ENCODE measurements around the gene KAT14. TPM values are rescaled to one million over a fixed set of nuclear protein-coding genes. Genes with fewer than 3 reads are reported as not detected.
A peak's percentile ranks its signal among the peaks of the same experiment; 100 is the strongest.
"Not testable (repeated sequence)": the region's sequence is repeated elsewhere in the genome, so short reads cannot be mapped to it uniquely, and the experiment has no call there.

The KAT14 gene
- 11.9 and 15.2 TPM in 2 replicates for total RNA-seq (2014; rRNA removed; shearing (Covaris generic))

- DNase-seq (ENCODE audit: low spot score) = peak; percentile 79
Observed at GRCh38 chr20:18137412-18138265, at the start of gene KAT14, which contains the start of gene PET117. KAT14 (plus strand) TSS chr20:18137863; CDS start chr20:18142661, 4,798 bp downstream. PET117 (plus strand) TSS chr20:18137863; CDS start chr20:18137956, 93 bp downstream.

- not testable (repeated sequence) for DNase-seq (ENCODE audit: low spot score)
Observed at GRCh38 chr20:18088298-18088697, 49.4 kb upstream of the KAT14 start.

GRCh38 chr20:18088841-18089240 lies 48.8 kb upstream of the KAT14 start:
- DNase-seq (ENCODE audit: low spot score) = not testable (repeated sequence)

GRCh38 chr20:18090044-18090443 lies 47.6 kb upstream of the KAT14 start:
- no peak for DNase-seq (ENCODE audit: low spot score)

- no peak for DNase-seq (ENCODE audit: low spot score)
Observed at GRCh38 chr20:18090477-18090876, 47.2 kb upstream of the KAT14 start.

GRCh38 chr20:18091623-18092022 lies 46.0 kb upstream of the KAT14 start:
- DNase-seq (ENCODE audit: low spot score) = no peak

- DNase-seq (ENCODE audit: low spot score) = no peak
Observed at GRCh38 chr20:18092890-18093289, 44.8 kb upstream of the KAT14 start.

GRCh38 chr20:18093388-18093787 lies 44.3 kb upstream of the KAT14 start:
- DNase-seq (ENCODE audit: low spot score) = no peak

GRCh38 chr20:18094191-18094590 lies 43.5 kb upstream of the KAT14 start:
- no peak for DNase-seq (ENCODE audit: low spot score)

GRCh38 chr20:18100569-18100968 lies 37.1 kb upstream of the KAT14 start:
- DNase-seq (ENCODE audit: low spot score) = not testable (repeated sequence)

GRCh38 chr20:18101125-18101810 lies 36.4 kb upstream of the KAT14 start:
- no peak for DNase-seq (ENCODE audit: low spot score)

- DNase-seq (ENCODE audit: low spot score) = no peak
Observed at GRCh38 chr20:18103497-18103896, 34.2 kb upstream of the KAT14 start.

- DNase-seq (ENCODE audit: low spot score) = no peak
Observed at GRCh38 chr20:18108326-18108725, 29.3 kb upstream of the KAT14 start.

GRCh38 chr20:18128574-18128973 lies 9.1 kb upstream of the KAT14 start:
- not testable (repeated sequence) for DNase-seq (ENCODE audit: low spot score)

- DNase-seq (ENCODE audit: low spot score) = no peak
Observed at GRCh38 chr20:18132663-18133062, 5.0 kb upstream of the KAT14 start.

GRCh38 chr20:18133962-18134361 lies 3.7 kb upstream of the KAT14 start:
- no peak for DNase-seq (ENCODE audit: low spot score)

GRCh38 chr20:18138266-18138582 lies 561 bp downstream of the KAT14 start:
- DNase-seq (ENCODE audit: low spot score) = no peak

GRCh38 chr20:18138639-18139583 lies 1.2 kb downstream of the KAT14 start:
- no peak for DNase-seq (ENCODE audit: low spot score)

GRCh38 chr20:18139832-18140231 lies 2.2 kb downstream of the KAT14 start:
- DNase-seq (ENCODE audit: low spot score) = no peak

- no peak for DNase-seq (ENCODE audit: low spot score)
Observed at GRCh38 chr20:18144541-18145099, 7.0 kb downstream of the KAT14 start.

GRCh38 chr20:18154342-18154741 lies 16.7 kb downstream of the KAT14 start:
- no peak for DNase-seq (ENCODE audit: low spot score)

- no peak for DNase-seq (ENCODE audit: low spot score)
Observed at GRCh38 chr20:18156045-18156444, 18.4 kb downstream of the KAT14 start.

All from H4 (cell line).